ENCODE measurements around the gene CSMD2. TPM values are rescaled to one million over a fixed set of nuclear protein-coding genes. Genes with fewer than 3 reads are reported as not detected.

Gene CSMD2
- total RNA-seq, 6 experiments from 2014 or later: under 0.01 to 0.19 (median 0.09) TPM; not detected in 1

DNA sequence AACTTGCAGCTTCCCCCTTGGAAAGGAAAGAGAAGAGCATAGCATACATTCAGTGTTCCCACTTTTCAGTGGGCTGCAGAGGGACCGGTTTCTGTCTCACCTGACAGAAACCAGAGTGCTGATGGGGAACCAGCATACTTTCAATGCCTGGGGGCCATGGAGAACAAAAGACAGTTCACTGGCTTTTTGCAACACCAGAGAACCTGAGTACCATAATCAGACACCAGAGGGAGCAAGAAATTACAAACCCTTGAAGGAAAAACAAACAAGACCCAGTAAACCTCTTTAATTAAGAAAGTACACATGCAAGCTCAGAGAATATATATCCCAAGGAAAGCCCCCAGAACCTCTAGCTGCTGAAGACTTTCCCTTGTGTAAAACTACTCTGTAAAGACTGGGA, 51.1 kb downstream of the CSMD2 start:
- TF ChIP-seq POLR2A (IDR thresholded peaks at IDR 0.05) (no peak), CTCF (IDR thresholded peaks at IDR 0.05) (peak; percentile 33 to 50 (median 46))
- WGBS (ENCODE audit: insufficient coverage, low coverage, low lambda C conversion rate, missing lambda C conversion rate): 33% methylated on average over 1 of the region's 1 CpG
- no peak overlapping the region for H3K4me3 ChIP-seq
- no peaks in the 10 kb centered on the region for H3K4me1 ChIP-seq
- no peaks in the 10 kb centered on the region for H3K9me3 ChIP-seq
- no peaks in the 10 kb centered on the region for H3K27me3 ChIP-seq
- no peak for DNase-seq
- intact Hi-C loops (cut with DNase I): no loop called here
- ATAC-seq: peak; percentile 36 to 54 (median 41)
- no peaks in the 10 kb centered on the region for H3K36me3 ChIP-seq
- H3K27ac ChIP-seq: no peak overlapping the region

DNA sequence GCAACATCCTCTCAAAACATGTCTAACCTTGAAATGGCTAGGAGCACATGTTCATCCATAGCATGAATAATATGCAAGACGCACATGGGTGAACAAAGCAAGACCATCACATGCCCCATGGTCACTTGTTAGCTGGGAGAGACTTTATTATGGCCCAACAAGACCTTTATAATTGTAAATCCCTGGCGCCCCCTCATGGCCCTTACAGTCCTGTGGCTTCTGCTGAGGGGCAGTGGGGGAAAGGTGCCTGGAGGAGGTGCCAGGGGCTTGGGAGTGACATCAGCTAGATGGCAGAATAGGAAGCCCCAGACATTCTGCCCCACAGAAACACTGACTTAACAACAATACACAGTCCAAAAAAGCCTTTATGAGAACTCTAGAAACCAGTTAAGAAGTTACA, 51.7 kb downstream of the CSMD2 start:
- 15% methylated on average over 2 of the region's 2 CpGs for WGBS (ENCODE audit: insufficient coverage, low coverage, low lambda C conversion rate, missing lambda C conversion rate)
- intact Hi-C loops (cut with DNase I): no loop called here

GRCh38 chr1:34108711-34109110, 56.3 kb downstream of the CSMD2 start:
- no peaks in the 10 kb centered on the region for H3K27me3 ChIP-seq
- TF ChIP-seq CTCF (IDR thresholded peaks at IDR 0.05): no peak
- TF ChIP-seq POLR2A (IDR thresholded peaks at IDR 0.05): no peak
- ATAC-seq (no peak), DNase-seq (no peak)
- H3K4me3 ChIP-seq: no peak overlapping the region
- H3K36me3 ChIP-seq: no peaks in the 10 kb centered on the region
- intact Hi-C loops (cut with DNase I): no loop called here
- no peak overlapping the region for H3K27ac ChIP-seq
- no peaks in the 10 kb centered on the region for H3K4me1 ChIP-seq
- WGBS (ENCODE audit: insufficient coverage, low coverage, low lambda C conversion rate, missing lambda C conversion rate): 80% methylated on average over 2 of the region's 3 CpGs
- H3K9me3 ChIP-seq: no peaks in the 10 kb centered on the region

More for the DNA sequence above, 51.7 kb downstream of the CSMD2 start:
- Histone ChIP-seq H3K36me3 (no peaks in the 10 kb centered on the region), H3K27ac (no peak overlapping the region), H3K4me3 (no peak overlapping the region), H3K4me1 (no peaks in the 10 kb centered on the region), H3K27me3 (no peaks in the 10 kb centered on the region), H3K9me3 (no peaks in the 10 kb centered on the region)
- DNase-seq (no peak), ATAC-seq (no peak)
- TF ChIP-seq POLR2A (IDR thresholded peaks at IDR 0.05) (no peak), CTCF (IDR thresholded peaks at IDR 0.05) (no peak)

GRCh38 chr1:34108269-34108668, 56.8 kb downstream of the CSMD2 start:
- 65% methylated on average over 2 of the region's 2 CpGs for WGBS (ENCODE audit: insufficient coverage, low coverage, low lambda C conversion rate, missing lambda C conversion rate)
- no peak for ATAC-seq

More at GRCh38 chr1:34108269-34108668, 56.8 kb downstream of the CSMD2 start:
- Histone ChIP-seq H3K27me3 (no peaks in the 10 kb centered on the region), H3K4me1 (no peaks in the 10 kb centered on the region), H3K4me3 (no peak overlapping the region), H3K36me3 (no peaks in the 10 kb centered on the region), H3K9me3 (no peaks in the 10 kb centered on the region), H3K27ac (no peak overlapping the region)
- intact Hi-C loops (cut with DNase I): no loop called here
- TF ChIP-seq CTCF (IDR thresholded peaks at IDR 0.05): no peak
- TF ChIP-seq POLR2A (IDR thresholded peaks at IDR 0.05): no peak
- DNase-seq: no peak
